GM23338 (cell line): ENCODE measurements around the gene MUCL3.

Experiments
- CREB1 ChIP-seq: fragments of 250-450 bp; sonication (Bioruptor Pico); IDR thresholded peaks from 2 replicates; pipeline ENCODE4 v1.5.0; 2020; ENCODE audit warnings: low read depth, mild to moderate bottlenecking, moderate library complexity
- ETS1 ChIP-seq: IDR thresholded peaks from 2 replicates; pipeline ENCODE4 v1.6.1; 2016; ENCODE audit warnings: antibody characterized with exemption
- EZH2 ChIP-seq: fragments of 200-600 bp; sonication (generic); IDR thresholded peaks from one replicate; pipeline ENCODE4 v1.8.0; 2017; ENCODE audit warnings: antibody characterized with exemption, mild to moderate bottlenecking, low read depth; ENCODE audit not compliant: unreplicated experiment
- EZH2phosphoT487 ChIP-seq: fragments of 200-600 bp; sonication (generic); IDR thresholded peaks from one replicate; pipeline ENCODE4 v1.8.1; 2018; ENCODE audit warnings: antibody characterized with exemption; ENCODE audit not compliant: unreplicated experiment
- NANOG ChIP-seq: IDR thresholded peaks from 2 replicates; pipeline ENCODE4 v1.6.1; 2016; ENCODE audit warnings: antibody characterized with exemption, borderline replicate concordance
- POLR2AphosphoS5 ChIP-seq: IDR thresholded peaks from 2 replicates; pipeline ENCODE4 v1.6.1; 2016; ENCODE audit warnings: antibody characterized with exemption, low read depth
- TF ChIP-seq, protein P1 (sequence below), 2 experiments: fragments of 200-600 bp in 1 of 2; sonication (generic) in 1 of 2; conservative IDR thresholded peaks; 2 replicates each; pipeline versions ENCODE4 v1.5.1 to v1.6.1; 2016 to 2017; ENCODE audit warnings: antibody characterized with exemption in 2 of 2, low read depth in 2 of 2, mild to moderate bottlenecking in 2 of 2, moderate library complexity in 1 of 2

DNA sequence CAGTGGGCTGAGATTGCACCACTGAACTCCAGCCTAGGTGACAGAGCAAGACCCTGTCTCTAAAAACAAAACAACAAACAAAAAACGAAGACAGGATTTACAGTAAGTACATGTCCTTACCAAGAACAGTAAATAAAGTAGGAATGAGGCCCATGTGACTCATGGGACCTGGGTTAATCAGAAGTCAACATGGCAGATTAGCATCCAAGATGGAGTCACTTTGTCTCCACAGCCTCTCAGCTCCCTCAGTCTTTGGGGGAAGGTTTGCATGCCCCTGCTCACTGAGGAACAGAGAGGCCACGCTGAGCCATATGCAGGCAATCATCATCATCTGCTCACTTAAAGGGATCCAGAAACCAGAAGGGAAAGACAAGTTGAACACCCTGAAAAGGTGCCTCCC is 61.7 kb downstream of the MUCL3 start:
- TF ChIP-seq, protein P1, sequence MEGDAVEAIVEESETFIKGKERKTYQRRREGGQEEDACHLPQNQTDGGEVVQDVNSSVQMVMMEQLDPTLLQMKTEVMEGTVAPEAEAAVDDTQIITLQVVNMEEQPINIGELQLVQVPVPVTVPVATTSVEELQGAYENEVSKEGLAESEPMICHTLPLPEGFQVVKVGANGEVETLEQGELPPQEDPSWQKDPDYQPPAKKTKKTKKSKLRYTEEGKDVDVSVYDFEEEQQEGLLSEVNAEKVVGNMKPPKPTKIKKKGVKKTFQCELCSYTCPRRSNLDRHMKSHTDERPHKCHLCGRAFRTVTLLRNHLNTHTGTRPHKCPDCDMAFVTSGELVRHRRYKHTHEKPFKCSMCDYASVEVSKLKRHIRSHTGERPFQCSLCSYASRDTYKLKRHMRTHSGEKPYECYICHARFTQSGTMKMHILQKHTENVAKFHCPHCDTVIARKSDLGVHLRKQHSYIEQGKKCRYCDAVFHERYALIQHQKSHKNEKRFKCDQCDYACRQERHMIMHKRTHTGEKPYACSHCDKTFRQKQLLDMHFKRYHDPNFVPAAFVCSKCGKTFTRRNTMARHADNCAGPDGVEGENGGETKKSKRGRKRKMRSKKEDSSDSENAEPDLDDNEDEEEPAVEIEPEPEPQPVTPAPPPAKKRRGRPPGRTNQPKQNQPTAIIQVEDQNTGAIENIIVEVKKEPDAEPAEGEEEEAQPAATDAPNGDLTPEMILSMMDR (conservative IDR thresholded peaks at IDR 0.05; ENCODE audit: low read depth in 2 of 2) = no peak
- TF ChIP-seq POLR2AphosphoS5 = no peak
- TF ChIP-seq ETS1 = no peak
- no peak for TF ChIP-seq EZH2phosphoT487
- no peak for TF ChIP-seq CREB1 (CRISPR knock-in tag)
- no peak for TF ChIP-seq EZH2
- no peak for TF ChIP-seq NANOG
